Natural killer cell (primary cell): ENCODE data around the gene HAUS8. TPM values are rescaled to one million over a fixed set of nuclear protein-coding genes. Genes with fewer than 3 reads are reported as not detected.

Source experiments
- ATAC-seq, 3 donors: fragments of 150-1000 bp in 2 of 3; fragments of 200-7000 bp in 1 of 3; cut with Tn5 transposase; 1 replicate in 1 of 3; 2 replicates in 2 of 3; pipeline ENCODE4 v1.10.0; 2021; ENCODE audit warnings: mild to moderate bottlenecking in 2 of 3, moderate library complexity in 2 of 3
- DNase-seq, 2 donors: peaks; one replicate each; pipeline versions ENCODE4 v3.0.0 to v3.0.0-alpha.2; 2013 to 2021; ENCODE audit warnings: mixed read lengths in 1 of 2
- H3K27ac ChIP-seq: one replicate; pipeline ENCODE4 v1.5.1; 2013; ENCODE audit warnings: mild to moderate bottlenecking, low read length
- H3K27me3 ChIP-seq: one replicate; pipeline ENCODE4 v1.6.1; 2013; ENCODE audit warnings: low read length; ENCODE audit not compliant: control insufficient read depth, insufficient read depth
- H3K36me3 ChIP-seq: one replicate; pipeline ENCODE4 v1.6.1; 2013; ENCODE audit warnings: low read length; ENCODE audit not compliant: control insufficient read depth, insufficient read depth
- H3K4me1 ChIP-seq: one replicate; pipeline ENCODE4 v1.6.1; 2013; ENCODE audit warnings: low read length; ENCODE audit not compliant: control insufficient read depth, insufficient read depth
- H3K4me3 ChIP-seq: one replicate; pipeline ENCODE4 v1.5.1; 2013; ENCODE audit warnings: low read length
- H3K9me3 ChIP-seq: one replicate; pipeline ENCODE4 v1.6.1; 2013; ENCODE audit warnings: low read length; ENCODE audit not compliant: control insufficient read depth, insufficient read depth
- H3K27ac Mint-ChIP-seq, 2 donors: one replicate each; pipeline ENCODE4 v1.8.0; 2022; ENCODE audit warnings: mild to moderate bottlenecking in 2 of 2, mixed read lengths in 2 of 2, moderate library complexity in 1 of 2
- H3K27me3 Mint-ChIP-seq, 2 donors: one replicate each; pipeline ENCODE4 v1.8.0; 2022; ENCODE audit warnings: low read depth in 2 of 2, mixed read lengths in 2 of 2
- H3K36me3 Mint-ChIP-seq: one replicate; pipeline ENCODE4 v1.8.0; 2022; ENCODE audit warnings: mixed read lengths
- H3K4me1 Mint-ChIP-seq, 2 donors: one replicate each; pipeline ENCODE4 v1.8.0; 2022; ENCODE audit warnings: mixed read lengths in 2 of 2
- H3K4me3 Mint-ChIP-seq: one replicate; pipeline ENCODE4 v1.8.0; 2022; ENCODE audit warnings: mild to moderate bottlenecking, moderate library complexity, mixed read lengths
- H3K9me3 Mint-ChIP-seq, 2 donors: one replicate each; pipeline ENCODE4 v1.8.0; 2022; ENCODE audit warnings: mixed read lengths in 2 of 2
- CTCF ChIP-seq: fragments of 200-600 bp; IDR thresholded peaks from one replicate; pipeline ENCODE4 v1.8.0; 2022; ENCODE audit warnings: antibody characterized with exemption
- WGBS: methylation state at CpG from one replicate; pipeline ENCODE4 v1.1.7; 2013; ENCODE audit warnings: missing lambda C conversion rate; ENCODE audit not compliant: insufficient coverage; 5-methylcytosine and 5-hydroxymethylcytosine counted together
- intact Hi-C: fragments of 100-400 bp; cut with micrococcal nuclease; formaldehyde crosslinking; loops from one replicate; pipeline ENCODE4 v1.14.2; 2022
- total RNA-seq, 4 donors: library from RNA; stranded (reverse); fragments of 120-200 nt in 1 of 4; gene quantifications; one replicate each; pipeline versions ENCODE4 v1.2.3 to v1.2.4, GENCODE V29; 2013 to 2022

Gene HAUS8
- total RNA-seq, 3 donors from 2014 or later (not counting 1 experiment from before 2014, with no cell fraction given) = 10.3 to 13.5 (median 10.4) TPM

- Mint-ChIP-seq H3K9me3 (no peaks in the 10 kb centered on the region), H3K36me3 (no peaks in the 10 kb centered on the region), H3K4me1 (no peaks in the 10 kb centered on the region), H3K27ac (no peak overlapping the region), H3K4me3 (no peak overlapping the region), H3K27me3 (peaks cover 7 to 12% of the 10 kb centered on the region in 2 donors)
- ATAC-seq (no peak), DNase-seq (no peak)
- WGBS = 73% methylated on average over 7 of the region's 7 CpGs
- intact Hi-C loops = no loop called here
- Histone ChIP-seq H3K9me3 (no peaks in the 10 kb centered on the region), H3K36me3 (peaks cover 1% of the 10 kb centered on the region), H3K27ac (no peak overlapping the region), H3K4me1 (no peaks in the 10 kb centered on the region), H3K27me3 (no peaks in the 10 kb centered on the region), H3K4me3 (no peak overlapping the region)
- no peak for TF ChIP-seq CTCF
Measured at GRCh38 chr19:17043744-17044143, 31.5 kb downstream of the HAUS8 start.

- no peaks in the 10 kb centered on the region for H3K36me3 Mint-ChIP-seq
- intact Hi-C loops = no loop called here
- H3K4me3 Mint-ChIP-seq = no peak overlapping the region
Measured at GRCh38 chr19:17041976-17042375, 33.3 kb downstream of the HAUS8 start.

GRCh38 chr19:17037966-17038500 is 37.2 kb downstream of the HAUS8 start:
- ATAC-seq = no peak
- no peaks in the 10 kb centered on the region for H3K27me3 ChIP-seq
- no peaks in the 10 kb centered on the region for H3K9me3 ChIP-seq
- Mint-ChIP-seq H3K27me3 (peaks cover 12 to 15% of the 10 kb centered on the region in 2 donors), H3K4me3 (no peak overlapping the region), H3K36me3 (no peaks in the 10 kb centered on the region), H3K27ac (peak overlapping the region in 1 of 2 donors; percentile 35), H3K4me1 (no peaks in the 10 kb centered on the region), H3K9me3 (no peaks in the 10 kb centered on the region)
- no peak for TF ChIP-seq CTCF
- 89% methylated on average over 15 of the region's 15 CpGs for WGBS
- peaks cover 7% of the 10 kb centered on the region for H3K4me1 ChIP-seq
- H3K4me3 ChIP-seq = no peak overlapping the region
- no peaks in the 10 kb centered on the region for H3K36me3 ChIP-seq
- no peak for DNase-seq
- H3K27ac ChIP-seq = no peak overlapping the region
- intact Hi-C loops = no loop called here

More at GRCh38 chr19:17041976-17042375, 33.3 kb downstream of the HAUS8 start:
- H3K9me3 Mint-ChIP-seq = no peaks in the 10 kb centered on the region
- no peaks in the 10 kb centered on the region for H3K9me3 ChIP-seq
- no peaks in the 10 kb centered on the region for H3K4me1 ChIP-seq
- H3K27ac ChIP-seq = no peak overlapping the region
- no peak overlapping the region for H3K27ac Mint-ChIP-seq
- ATAC-seq (no peak), DNase-seq (no peak)
- TF ChIP-seq CTCF = no peak
- H3K27me3 Mint-ChIP-seq = peaks cover 12% of the 10 kb centered on the region in 2 donors
- 60% methylated on average over 7 of the region's 11 CpGs for WGBS
- H3K4me3 ChIP-seq = no peak overlapping the region
- no peaks in the 10 kb centered on the region for H3K4me1 Mint-ChIP-seq
- H3K36me3 ChIP-seq = no peaks in the 10 kb centered on the region
- H3K27me3 ChIP-seq = no peaks in the 10 kb centered on the region

GRCh38 chr19:17037184-17037583 is 38.1 kb downstream of the HAUS8 start:
- Histone ChIP-seq H3K4me3 (no peak overlapping the region), H3K4me1 (peaks cover 7% of the 10 kb centered on the region), H3K27me3 (no peaks in the 10 kb centered on the region), H3K9me3 (no peaks in the 10 kb centered on the region), H3K36me3 (no peaks in the 10 kb centered on the region), H3K27ac (no peak overlapping the region)
- intact Hi-C loops = no loop called here
- no peak for ATAC-seq
- Mint-ChIP-seq H3K4me3 (no peak overlapping the region), H3K4me1 (no peaks in the 10 kb centered on the region), H3K36me3 (no peaks in the 10 kb centered on the region), H3K27ac (no peak overlapping the region), H3K27me3 (peaks cover 8 to 15% of the 10 kb centered on the region in 2 donors), H3K9me3 (no peaks in the 10 kb centered on the region)
- no peak for DNase-seq
- no peak for TF ChIP-seq CTCF
- 97% methylated on average over 6 of the region's 6 CpGs for WGBS
